A549 (cell line): ENCODE results near the gene EFCAB11.

Source experiments
- CHD2 ChIP-seq: fragments of 150-350 bp; IDR thresholded peaks from 2 replicates; pipeline ENCODE4 v1.6.1; 2014; ENCODE audit warnings: low read length; ENCODE audit not compliant: partially characterized antibody
- CTCF ChIP-seq: fragments of >200 bp; sonication (Bioruptor Twin); formaldehyde crosslinking; IDR thresholded peaks from 3 replicates; pipeline ENCODE4 v1.5.1; 2016
- EP300 ChIP-seq, 2 experiments: fragments of >200 bp; sonication (Bioruptor Twin); formaldehyde crosslinking; IDR thresholded peaks; 2 replicates in 1 of 2; 3 replicates in 1 of 2; pipeline ENCODE4 v1.6.1; 2016 to 2017
- HMGXB4 ChIP-seq: fragments of 250-450 bp; sonication (Bioruptor Pico); IDR thresholded peaks from 2 replicates; pipeline ENCODE4 v1.5.0; 2021; ENCODE audit warnings: mild to moderate bottlenecking, moderate library complexity, borderline replicate concordance
- JUN ChIP-seq, 2 experiments: fragments of >200 bp; sonication (Bioruptor Twin); formaldehyde crosslinking; IDR thresholded peaks; 2 replicates in 1 of 2; 3 replicates in 1 of 2; pipeline ENCODE4 v1.6.1; 2016 to 2017
- MAFK ChIP-seq: fragments of 450-650 bp; IDR thresholded peaks from 2 replicates; pipeline ENCODE4 v1.6.1; 2014; ENCODE audit not compliant: partially characterized antibody
- MAX ChIP-seq: IDR thresholded peaks from 2 replicates; pipeline ENCODE4 v1.6.1; 2012
- MAZ ChIP-seq: fragments of 150-350 bp; IDR thresholded peaks from 2 replicates; pipeline ENCODE4 v1.6.1; 2014; ENCODE audit warnings: antibody characterized with exemption, low read depth, low read length, borderline replicate concordance
- POLR2A ChIP-seq: IDR thresholded peaks from 2 replicates; pipeline ENCODE4 v1.6.1; 2012; ENCODE audit warnings: mild to moderate bottlenecking, low read length
- POLR2AphosphoS2 ChIP-seq: conservative IDR thresholded peaks from 2 replicates; pipeline ENCODE4 v1.6.1; 2012; ENCODE audit warnings: low read length, improper control_type of control experiment, inconsistent platforms
- RAD21 ChIP-seq, 2 experiments: fragments of >200 bp in 1 of 2; sonication (Bioruptor Twin) in 1 of 2; formaldehyde crosslinking in 1 of 2; IDR thresholded peaks in 1 of 2; conservative IDR thresholded peaks in 1 of 2; 2 replicates in 1 of 2; 3 replicates in 1 of 2; pipeline ENCODE4 v1.6.1; 2012 to 2018; ENCODE audit warnings: inconsistent platforms in 1 of 2
- REST ChIP-seq: fragments of 200-600 bp; sonication (generic); IDR thresholded peaks from 2 replicates; pipeline ENCODE4 v1.6.1; 2016; ENCODE audit warnings: antibody characterized with exemption, mild to moderate bottlenecking, moderate library complexity
- SREBF2 ChIP-seq: fragments of 450-650 bp; IDR thresholded peaks from 2 replicates; pipeline ENCODE4 v1.6.1; 2014; ENCODE audit warnings: mild to moderate bottlenecking, moderate library complexity

GRCh38 chr14:89912221-89912620 lies 42.3 kb downstream of the EFCAB11 start:
- TF ChIP-seq CTCF, result no peak
- TF ChIP-seq MAX, result no peak
- no peak for TF ChIP-seq POLR2A
- no peak for TF ChIP-seq MAFK
- no peak for TF ChIP-seq POLR2AphosphoS2
- TF ChIP-seq RAD21 (conservative IDR thresholded peaks at IDR 0.05 in 1 of 2, IDR thresholded peaks at IDR 0.05 in 1 of 2), result no peak
- no peak for TF ChIP-seq REST
- TF ChIP-seq JUN (IDR thresholded peaks at IDR 0.05), result no peak
- TF ChIP-seq SREBF2, result no peak
- no peak for TF ChIP-seq EP300 (IDR thresholded peaks at IDR 0.05)
- no peak for TF ChIP-seq CHD2
- no peak for TF ChIP-seq MAZ
- TF ChIP-seq HMGXB4 (CRISPR knock-in tag), result no peak
